ENCODE data around the gene SCGN.

SCGN gene

DNA sequence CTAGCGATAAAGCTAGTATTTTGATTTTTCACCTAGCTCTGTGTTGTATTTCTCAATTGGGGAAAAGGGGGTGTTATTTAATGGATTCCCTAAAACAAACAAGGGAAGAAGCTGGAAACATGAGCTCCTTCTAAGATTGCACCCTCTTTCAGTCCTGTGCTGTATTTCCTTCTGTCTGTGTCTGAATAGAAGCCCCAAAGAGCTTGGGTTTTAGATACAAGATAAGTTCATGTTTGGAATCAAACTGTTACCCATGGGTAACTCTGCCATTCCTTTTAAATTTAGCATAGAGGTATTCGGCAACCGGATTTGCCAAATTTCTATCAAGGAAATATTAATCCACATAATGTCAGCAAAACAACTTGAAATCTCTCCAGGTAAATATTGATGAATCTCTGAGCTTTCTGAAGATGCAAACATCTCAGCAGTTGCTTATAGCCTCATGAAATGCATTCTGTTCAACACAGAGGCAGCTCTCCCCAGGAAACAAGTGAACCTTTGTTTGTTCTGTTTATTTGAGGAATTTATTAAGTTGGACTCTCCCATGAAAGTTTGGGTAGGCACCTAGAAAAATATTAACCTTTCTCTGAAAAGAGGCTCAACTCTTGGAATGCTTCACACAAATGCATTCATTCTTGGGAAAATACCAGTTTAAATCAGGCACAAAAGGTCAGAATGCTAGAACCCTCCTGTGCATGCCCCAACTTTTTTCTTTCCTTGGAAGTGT, 9.9 kb upstream of the SCGN start:
- Histone ChIP-seq H3K27me3 (ENCODE audit: control insufficient read depth, insufficient read depth, low read length) (no peaks in the 10 kb centered on the region), H3K36me3 (ENCODE audit: control insufficient read depth, insufficient read depth, low read length) (no peaks in the 10 kb centered on the region), H3K9me3 (ENCODE audit: control insufficient read depth, low read length) (no peaks in the 10 kb centered on the region), H3K4me3 (ENCODE audit: low read length) (no peak overlapping the region), H3K9ac (ENCODE audit: low read length) (no peak overlapping the region), H3K4me1 (ENCODE audit: control insufficient read depth, insufficient read depth, low read length) (no peaks in the 10 kb centered on the region)

DNA sequence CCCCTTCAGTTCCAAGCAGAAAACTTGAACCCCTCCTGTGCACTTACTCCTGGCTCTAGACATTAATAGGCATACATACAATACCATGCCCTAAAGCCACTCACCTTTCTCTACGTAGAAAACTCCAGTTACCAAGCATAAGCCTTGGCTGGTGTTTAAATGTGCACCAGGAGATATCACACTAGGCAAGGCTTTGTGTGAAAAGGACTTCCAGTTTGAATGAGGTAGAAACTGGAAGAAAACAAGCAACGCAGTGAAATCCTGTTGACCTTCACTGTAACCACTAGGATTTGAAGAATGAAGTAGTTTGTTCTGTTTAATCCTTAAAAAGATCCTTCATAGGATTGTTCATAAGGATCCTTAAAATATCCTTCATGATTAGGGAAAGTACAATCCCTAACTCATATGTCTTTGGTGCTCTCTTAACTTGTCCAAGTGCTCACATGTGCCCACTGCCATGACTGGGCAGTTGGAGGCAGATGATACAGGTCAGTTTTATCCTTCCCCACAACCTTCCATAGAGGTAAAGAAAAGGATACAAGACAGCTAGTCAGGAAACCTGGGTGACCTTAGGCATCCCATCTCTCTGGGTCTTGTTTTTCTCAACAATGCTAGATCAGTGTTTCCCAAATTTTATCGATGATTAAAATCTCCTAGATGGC, 9.2 kb upstream of the SCGN start:
- no peak overlapping the region for H3K4me3 ChIP-seq (ENCODE audit: low read length)
- no peaks in the 10 kb centered on the region for H3K36me3 ChIP-seq (ENCODE audit: control insufficient read depth, insufficient read depth, low read length)
- H3K27me3 ChIP-seq (ENCODE audit: control insufficient read depth, insufficient read depth, low read length), result no peaks in the 10 kb centered on the region
- H3K4me1 ChIP-seq (ENCODE audit: control insufficient read depth, insufficient read depth, low read length), result no peaks in the 10 kb centered on the region
- no peak overlapping the region for H3K9ac ChIP-seq (ENCODE audit: low read length)
- H3K9me3 ChIP-seq (ENCODE audit: control insufficient read depth, low read length), result no peaks in the 10 kb centered on the region

DNA sequence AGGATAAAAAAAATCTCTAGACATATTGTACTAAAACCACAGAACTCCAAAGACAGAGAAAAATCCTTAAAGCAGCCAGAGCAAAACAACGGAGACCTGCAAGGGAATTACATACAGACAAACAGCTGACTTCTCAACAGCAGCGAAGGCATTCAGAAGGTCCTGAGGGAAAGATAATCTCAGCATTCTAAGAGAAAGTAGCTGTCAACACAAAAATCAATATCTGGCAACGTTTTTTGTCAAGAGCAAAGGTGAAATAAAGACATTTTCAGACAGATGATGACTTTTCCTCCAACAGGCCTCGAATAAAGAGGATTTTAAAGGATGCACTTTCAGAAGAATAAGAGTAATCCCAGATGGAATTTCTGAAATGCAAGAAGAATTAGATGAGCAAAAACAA, 6.1 kb upstream of the SCGN start:
- Histone ChIP-seq H3K4me1 (ENCODE audit: control insufficient read depth, insufficient read depth, low read length) (no peaks in the 10 kb centered on the region), H3K27me3 (ENCODE audit: control insufficient read depth, insufficient read depth, low read length) (no peaks in the 10 kb centered on the region), H3K9ac (ENCODE audit: low read length) (no peak overlapping the region), H3K4me3 (ENCODE audit: low read length) (no peak overlapping the region), H3K36me3 (ENCODE audit: control insufficient read depth, insufficient read depth, low read length) (no peaks in the 10 kb centered on the region), H3K9me3 (ENCODE audit: control insufficient read depth, low read length) (no peaks in the 10 kb centered on the region)

DNA sequence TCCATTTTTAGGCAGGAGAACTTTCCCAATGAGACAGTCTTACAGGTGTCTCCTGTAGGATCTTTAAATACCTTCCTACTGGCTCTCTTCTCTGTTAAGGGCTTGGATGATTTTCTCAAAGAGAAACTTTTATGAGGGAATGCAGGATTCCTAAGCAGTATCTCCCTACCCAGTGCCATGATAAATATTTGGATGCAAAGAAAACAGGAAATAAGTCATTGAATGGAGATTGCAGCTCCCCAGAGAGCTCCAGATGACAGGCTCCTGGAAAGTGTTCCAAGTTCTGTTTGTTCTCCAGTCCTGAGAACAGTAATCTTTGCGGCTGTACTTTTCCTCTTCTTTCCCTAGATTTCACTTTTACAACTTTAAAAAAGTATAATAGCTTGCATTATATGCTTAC, 2.4 kb upstream of the SCGN start:
- H3K4me3 ChIP-seq (ENCODE audit: low read length), result no peak overlapping the region
- no peaks in the 10 kb centered on the region for H3K4me1 ChIP-seq (ENCODE audit: control insufficient read depth, insufficient read depth, low read length)
- no peaks in the 10 kb centered on the region for H3K9me3 ChIP-seq (ENCODE audit: control insufficient read depth, low read length)
- H3K27me3 ChIP-seq (ENCODE audit: control insufficient read depth, insufficient read depth, low read length), result peaks cover 17% of the 10 kb centered on the region
- no peaks in the 10 kb centered on the region for H3K36me3 ChIP-seq (ENCODE audit: control insufficient read depth, insufficient read depth, low read length)
- no peak overlapping the region for H3K9ac ChIP-seq (ENCODE audit: low read length)

DNA sequence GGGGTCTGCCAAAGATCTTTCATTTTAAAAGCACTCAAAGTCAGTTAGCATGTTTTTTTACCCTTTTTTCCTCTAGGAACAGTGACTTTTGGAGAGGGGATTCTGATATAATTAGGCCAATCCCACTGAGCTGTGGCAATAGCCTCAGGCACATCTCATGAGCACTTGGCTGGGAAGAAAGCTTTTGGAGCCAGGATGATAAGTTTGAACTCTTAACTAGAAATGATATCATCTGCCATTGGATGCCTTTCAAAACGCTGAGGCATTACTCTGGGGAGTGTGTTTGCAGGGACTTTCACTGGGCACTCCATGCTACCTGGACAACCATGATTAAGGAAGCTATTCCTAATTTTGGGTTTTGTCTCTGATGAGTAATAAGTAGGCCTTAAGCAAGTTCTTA, 3.7 kb downstream of the SCGN start:
- Histone ChIP-seq H3K4me3 (ENCODE audit: low read length) (no peak overlapping the region), H3K27me3 (ENCODE audit: control insufficient read depth, insufficient read depth, low read length) (peaks cover 17% of the 10 kb centered on the region), H3K36me3 (ENCODE audit: control insufficient read depth, insufficient read depth, low read length) (no peaks in the 10 kb centered on the region), H3K4me1 (ENCODE audit: control insufficient read depth, insufficient read depth, low read length) (no peaks in the 10 kb centered on the region), H3K9me3 (ENCODE audit: control insufficient read depth, low read length) (no peaks in the 10 kb centered on the region), H3K9ac (ENCODE audit: low read length) (no peak overlapping the region)

DNA sequence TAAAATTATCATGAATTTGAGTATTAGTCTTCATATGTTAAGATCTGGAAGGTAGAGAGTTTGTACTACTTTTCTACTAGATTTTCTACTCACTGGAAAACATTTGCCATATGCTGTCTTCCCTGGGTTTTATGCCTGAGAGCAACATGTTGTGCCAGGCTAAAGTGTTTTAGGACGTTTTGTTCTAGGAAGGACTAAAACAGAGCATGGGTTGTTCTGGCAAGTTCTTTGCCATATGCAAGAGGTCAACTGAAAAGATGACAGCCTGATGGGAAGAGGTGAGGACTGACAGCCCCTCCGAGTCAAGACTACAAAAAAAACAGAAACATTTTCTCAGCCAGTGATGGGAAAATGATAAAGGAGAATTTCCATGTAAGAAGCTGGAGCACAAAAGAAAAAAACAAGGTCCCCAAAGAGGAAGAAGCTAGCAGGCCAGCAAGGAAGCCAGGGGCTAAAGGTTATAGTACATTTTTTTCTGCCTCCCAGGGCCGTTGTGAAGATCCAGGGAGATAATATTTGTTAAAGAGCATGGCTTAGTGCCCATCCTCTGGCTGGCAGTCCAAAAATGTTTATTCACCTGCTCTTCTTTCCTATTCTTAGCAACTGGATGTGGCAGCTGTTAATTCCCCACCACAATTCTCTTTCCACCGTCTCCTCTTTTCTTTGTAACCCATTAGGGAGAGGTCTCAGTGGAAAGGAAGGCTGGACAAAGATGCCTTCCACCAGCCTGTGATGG, 7.8 kb downstream of the SCGN start:
- no peak overlapping the region for H3K9ac ChIP-seq (ENCODE audit: low read length)
- no peaks in the 10 kb centered on the region for H3K9me3 ChIP-seq (ENCODE audit: control insufficient read depth, low read length)
- H3K36me3 ChIP-seq (ENCODE audit: control insufficient read depth, insufficient read depth, low read length), result no peaks in the 10 kb centered on the region
- H3K27me3 ChIP-seq (ENCODE audit: control insufficient read depth, insufficient read depth, low read length), result no peaks in the 10 kb centered on the region
- H3K4me3 ChIP-seq (ENCODE audit: low read length), result no peak overlapping the region
- H3K4me1 ChIP-seq (ENCODE audit: control insufficient read depth, insufficient read depth, low read length), result peaks cover 8% of the 10 kb centered on the region

DNA sequence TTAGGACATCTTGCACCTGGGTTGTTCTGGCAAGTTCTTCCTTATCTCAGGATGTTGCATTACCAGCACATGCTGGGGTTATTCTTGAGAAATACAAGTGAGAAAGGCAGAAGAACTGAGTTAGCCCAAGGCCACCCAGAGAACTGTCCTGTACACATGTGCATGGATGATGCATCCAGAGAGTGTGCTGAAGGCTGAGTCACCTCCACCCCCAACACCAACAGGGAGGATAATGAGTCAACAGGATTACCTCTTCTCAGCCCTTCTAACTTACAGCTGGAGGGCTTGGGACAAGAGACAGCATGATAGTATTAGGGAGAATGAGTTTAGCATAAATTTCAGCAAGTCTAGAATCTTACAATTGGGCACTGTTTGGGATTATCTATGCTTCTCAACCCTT, 8.5 kb downstream of the SCGN start:
- Histone ChIP-seq H3K36me3 (ENCODE audit: control insufficient read depth, insufficient read depth, low read length) (no peaks in the 10 kb centered on the region), H3K4me1 (ENCODE audit: control insufficient read depth, insufficient read depth, low read length) (peaks cover 8% of the 10 kb centered on the region), H3K4me3 (ENCODE audit: low read length) (no peak overlapping the region), H3K27me3 (ENCODE audit: control insufficient read depth, insufficient read depth, low read length) (no peaks in the 10 kb centered on the region), H3K9me3 (ENCODE audit: control insufficient read depth, low read length) (no peaks in the 10 kb centered on the region), H3K9ac (ENCODE audit: low read length) (no peak overlapping the region)

DNA sequence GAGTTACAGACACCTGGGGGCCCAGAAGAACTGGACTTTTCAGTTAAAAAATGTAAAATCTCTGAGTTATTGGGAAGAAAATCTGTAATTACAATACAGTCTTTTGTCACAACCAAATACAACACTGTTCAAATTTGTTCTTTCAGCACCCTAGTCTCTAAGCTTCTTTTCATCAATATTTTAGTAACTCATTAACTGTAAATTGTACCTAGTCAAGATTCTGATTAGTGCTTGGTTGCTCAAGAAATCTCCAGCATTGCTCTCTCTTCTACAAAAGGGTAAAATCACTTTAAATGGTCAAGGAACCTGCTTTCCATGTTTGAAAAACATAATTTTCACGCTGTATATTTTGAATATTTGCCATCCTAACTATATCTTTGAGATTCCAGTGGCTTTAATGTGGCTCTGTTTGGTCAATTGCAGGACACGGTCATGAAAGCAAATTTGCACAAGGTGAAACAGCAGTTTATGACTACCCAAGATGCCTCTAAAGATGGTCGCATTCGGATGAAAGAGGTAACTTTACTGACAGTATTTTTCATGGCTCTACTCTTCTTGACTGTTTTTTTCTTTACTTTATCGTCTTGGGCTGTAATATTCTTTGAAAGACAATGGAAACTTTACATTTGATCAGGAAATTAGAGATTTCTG, 9.2 kb downstream of the SCGN start:
- no peak overlapping the region for H3K9ac ChIP-seq (ENCODE audit: low read length)
- H3K4me1 ChIP-seq (ENCODE audit: control insufficient read depth, insufficient read depth, low read length), result peaks cover 8% of the 10 kb centered on the region
- no peaks in the 10 kb centered on the region for H3K36me3 ChIP-seq (ENCODE audit: control insufficient read depth, insufficient read depth, low read length)
- H3K4me3 ChIP-seq (ENCODE audit: low read length), result no peak overlapping the region
- no peaks in the 10 kb centered on the region for H3K27me3 ChIP-seq (ENCODE audit: control insufficient read depth, insufficient read depth, low read length)
- no peaks in the 10 kb centered on the region for H3K9me3 ChIP-seq (ENCODE audit: control insufficient read depth, low read length)

DNA sequence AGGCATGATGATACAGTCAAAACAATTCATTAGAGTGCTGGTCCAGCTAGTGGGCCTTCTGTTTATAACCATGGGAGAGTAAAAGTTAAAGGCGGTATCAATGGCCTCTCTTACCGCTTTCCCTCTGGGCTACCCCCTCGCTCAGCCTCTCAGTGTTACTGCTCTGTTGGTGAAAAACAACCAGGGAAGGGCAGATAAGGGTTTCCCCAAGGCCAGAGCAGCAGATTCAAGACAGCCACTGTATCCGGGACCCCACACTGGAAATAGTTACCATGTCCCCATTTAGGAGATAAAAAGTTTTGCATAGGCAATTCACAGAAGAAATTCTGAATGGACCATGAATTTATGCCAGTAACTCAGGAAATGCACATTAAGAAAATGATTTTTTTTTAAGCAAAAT, 13.4 kb downstream of the SCGN start:
- H3K9ac ChIP-seq (ENCODE audit: low read length), result no peak overlapping the region
- H3K9me3 ChIP-seq (ENCODE audit: control insufficient read depth, low read length), result no peaks in the 10 kb centered on the region
- peaks cover 8% of the 10 kb centered on the region for H3K4me1 ChIP-seq (ENCODE audit: control insufficient read depth, insufficient read depth, low read length)
- no peak overlapping the region for H3K4me3 ChIP-seq (ENCODE audit: low read length)
- no peaks in the 10 kb centered on the region for H3K36me3 ChIP-seq (ENCODE audit: control insufficient read depth, insufficient read depth, low read length)
- no peaks in the 10 kb centered on the region for H3K27me3 ChIP-seq (ENCODE audit: control insufficient read depth, insufficient read depth, low read length)

DNA sequence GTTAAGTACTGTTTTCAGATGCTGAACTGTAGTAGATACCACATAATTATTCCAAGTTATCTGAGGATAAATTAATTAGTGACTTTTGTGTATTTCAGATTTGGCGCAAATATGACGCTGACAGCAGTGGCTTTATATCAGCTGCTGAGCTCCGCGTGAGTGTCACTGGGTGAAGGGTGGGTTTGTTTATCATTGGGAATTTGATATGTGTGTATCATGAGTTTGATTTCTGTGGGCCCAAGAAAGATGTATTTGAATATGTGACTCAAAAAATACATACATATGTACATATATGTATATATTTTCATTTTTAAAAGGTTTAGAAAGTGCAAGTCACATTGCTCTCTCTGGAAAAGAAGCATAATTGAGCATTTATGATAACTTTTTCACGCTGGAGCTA, 17.4 kb downstream of the SCGN start:
- no peaks in the 10 kb centered on the region for H3K9me3 ChIP-seq (ENCODE audit: control insufficient read depth, low read length)
- no peak overlapping the region for H3K9ac ChIP-seq (ENCODE audit: low read length)
- H3K4me1 ChIP-seq (ENCODE audit: control insufficient read depth, insufficient read depth, low read length), result peaks cover 7% of the 10 kb centered on the region
- H3K4me3 ChIP-seq (ENCODE audit: low read length), result no peak overlapping the region
- no peaks in the 10 kb centered on the region for H3K36me3 ChIP-seq (ENCODE audit: control insufficient read depth, insufficient read depth, low read length)
- no peaks in the 10 kb centered on the region for H3K27me3 ChIP-seq (ENCODE audit: control insufficient read depth, insufficient read depth, low read length)

DNA sequence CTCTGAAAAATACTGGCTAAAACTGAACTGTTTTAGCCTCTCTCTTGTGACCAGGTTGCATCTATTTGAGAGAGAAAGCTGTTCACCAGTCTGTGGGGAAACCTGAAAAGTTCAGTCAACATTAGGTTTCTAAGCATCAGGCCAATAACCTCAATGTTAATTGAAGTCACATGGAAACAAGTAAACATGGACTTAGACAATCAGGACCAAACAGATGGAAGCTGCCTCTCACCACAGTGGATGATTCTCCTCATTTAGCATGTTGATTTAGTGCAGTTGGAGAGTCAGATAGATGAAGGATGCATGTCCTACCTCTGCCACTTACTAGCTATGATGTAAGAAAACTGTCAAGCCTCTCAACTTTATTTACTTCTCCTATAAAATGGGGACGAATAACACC, 18.2 kb downstream of the SCGN start:
- H3K9me3 ChIP-seq (ENCODE audit: control insufficient read depth, low read length), result no peaks in the 10 kb centered on the region
- H3K9ac ChIP-seq (ENCODE audit: low read length), result no peak overlapping the region
- no peaks in the 10 kb centered on the region for H3K36me3 ChIP-seq (ENCODE audit: control insufficient read depth, insufficient read depth, low read length)
- H3K4me1 ChIP-seq (ENCODE audit: control insufficient read depth, insufficient read depth, low read length), result peaks cover 7% of the 10 kb centered on the region
- H3K4me3 ChIP-seq (ENCODE audit: low read length), result no peak overlapping the region
- no peaks in the 10 kb centered on the region for H3K27me3 ChIP-seq (ENCODE audit: control insufficient read depth, insufficient read depth, low read length)

All from mucosa of stomach (tissue), 1 donor.